Esophagus muscularis mucosa (tissue), 4 donors: Measurements from ENCODE around the gene SH3D21. TPM values are rescaled to one million over a fixed set of nuclear protein-coding genes. Genes with fewer than 3 reads are reported as not detected.

ENCODE experiments used
- DNase-seq: peaks from one replicate; pipeline ENCODE4 v3.0.0-alpha.2; 2017; ENCODE audit errors: extremely low spot score
- H3K27ac ChIP-seq, 4 donors: fragments of 200-600 bp; sonication (generic); replicated peaks in 1 of 4; 1 replicate in 3 of 4; 2 replicates in 1 of 4; pipeline ENCODE4 v1.5.1; 2016 to 2019; ENCODE audit warnings: mild to moderate bottlenecking in 1 of 4
- H3K27me3 ChIP-seq, 4 donors: fragments of 200-600 bp; sonication (generic); one replicate each; pipeline versions ENCODE4 v1.5.1 to v1.6.0; 2016 to 2019
- H3K36me3 ChIP-seq, 4 donors: fragments of 200-600 bp; sonication (generic); one replicate each; pipeline ENCODE4 v1.5.1; 2016 to 2019
- H3K4me1 ChIP-seq, 4 donors: fragments of 200-600 bp; sonication (generic); one replicate each; pipeline ENCODE4 v1.5.1; 2016 to 2019
- H3K4me3 ChIP-seq, 4 donors: fragments of 200-600 bp; sonication (generic); 1 replicate in 2 of 4; 2 replicates in 2 of 4; pipeline ENCODE4 v1.5.1; 2016 to 2019; ENCODE audit warnings: mild to moderate bottlenecking in 4 of 4, moderate library complexity in 1 of 4
- H3K9me3 ChIP-seq, 4 donors: fragments of 200-600 bp; sonication (generic); 1 replicate in 3 of 4; 2 replicates in 1 of 4; pipeline ENCODE4 v1.5.1; 2016 to 2019
- CTCF ChIP-seq, 3 experiments: fragments of 200-600 bp in 2 of 3; fragments of 450-650 bp in 1 of 3; sonication (generic) in 2 of 3; IDR thresholded peaks; one replicate each; pipeline ENCODE4 v1.5.1; 2017 to 2019; ENCODE audit warnings: antibody characterized with exemption in 3 of 3, mild to moderate bottlenecking in 2 of 3, moderate library complexity in 1 of 3
- EP300 ChIP-seq: sonication (generic); formaldehyde crosslinking; IDR thresholded peaks from one replicate; pipeline ENCODE4 v1.6.1; 2017; ENCODE audit warnings: antibody characterized with exemption
- POLR2A ChIP-seq: fragments of 450-650 bp; IDR thresholded peaks from one replicate; pipeline ENCODE4 v1.6.1; 2017; ENCODE audit warnings: antibody characterized with exemption, moderate library complexity, mild to moderate bottlenecking, low read depth
- POLR2AphosphoS5 ChIP-seq, 2 donors: sonication (generic); formaldehyde crosslinking; IDR thresholded peaks; one replicate each; pipeline ENCODE4 v1.6.1; 2017; ENCODE audit warnings: antibody characterized with exemption in 2 of 2
- WGBS: methylation state at CpG from one replicate; pipeline ENCODE4 v1.1.5; 2018; 5-methylcytosine and 5-hydroxymethylcytosine counted together
- intact Hi-C: fragments of 100-400 bp; cut with DNase I; formaldehyde crosslinking; loops from one replicate; pipeline ENCODE4 v1.15.1; 2023
- total RNA-seq, 4 donors: library from RNA; depleted of rRNA; stranded (reverse); fragments of >200 nt; gene quantifications; one replicate each; pipeline versions ENCODE4 v1.1.0 to v1.2.1, GENCODE V29; 2016

SH3D21 gene
- total RNA-seq = 1 to 10 TPM in 2 of 4 donors, under 1 TPM in 2; 0.26 to 2.0 (median 1.1) TPM

GRCh38 chr1:36306210-36306901 is at the start of gene SH3D21:
Gene SH3D21, plus strand, starts transcription at chr1:36306368. Its CDS starts 53 bp downstream, at chr1:36306421.
- no peaks in the 10 kb centered on the region for H3K27me3 ChIP-seq
- TF ChIP-seq CTCF (IDR thresholded peaks at IDR 0.05) (peak in 2 of 3 experiments; percentile 22 to 28), EP300 (no peak), POLR2A (no peak)
- DNase-seq = no peak
- 16% methylated on average over 9 of the region's 65 CpGs for WGBS
- intact Hi-C loops = no loop called here
- H3K4me1 ChIP-seq = peaks cover 14 to 28% (median 21%) of the 10 kb centered on the region in 4 donors
- no peaks in the 10 kb centered on the region for H3K9me3 ChIP-seq
- peak within 1 kb of the TSS; percentile 63 to 86 (median 69) for H3K4me3 ChIP-seq
- H3K36me3 ChIP-seq = peaks cover 28 to 35% (median 33%) of the 10 kb centered on the region in 4 donors
- peak within 1 kb of the TSS; percentile 65 to 85 (median 78) for H3K27ac ChIP-seq

GRCh38 chr1:36256558-36257374 is 49.4 kb upstream of the SH3D21 start:
- H3K27me3 ChIP-seq = no peaks in the 10 kb centered on the region
- H3K9me3 ChIP-seq = no peaks in the 10 kb centered on the region
- intact Hi-C loops = no loop called here
- TF ChIP-seq POLR2A (no peak), POLR2AphosphoS5 (IDR thresholded peaks at IDR 0.05) (no peak), CTCF (IDR thresholded peaks at IDR 0.05) (no peak), EP300 (no peak)
- H3K27ac ChIP-seq = no peak overlapping the region
- peaks cover 16 to 41% (median 24%) of the 10 kb centered on the region in 4 donors for H3K36me3 ChIP-seq
- 74% methylated on average over 15 of the region's 15 CpGs for WGBS
- no peak overlapping the region for H3K4me3 ChIP-seq
- H3K4me1 ChIP-seq = peaks cover 48 to 80% (median 74%) of the 10 kb centered on the region in 4 donors
- no peak for DNase-seq

GRCh38 chr1:36257375-36257767 is 48.8 kb upstream of the SH3D21 start:
- TF ChIP-seq CTCF (IDR thresholded peaks at IDR 0.05) = no peak
- TF ChIP-seq EP300 = no peak
- no peak for TF ChIP-seq POLR2A
- TF ChIP-seq POLR2AphosphoS5 (IDR thresholded peaks at IDR 0.05) = no peak
- Histone ChIP-seq H3K4me1 (peaks cover 42 to 80% (median 68%) of the 10 kb centered on the region in 4 donors), H3K27ac (no peak overlapping the region), H3K9me3 (no peaks in the 10 kb centered on the region), H3K4me3 (no peak overlapping the region), H3K27me3 (no peaks in the 10 kb centered on the region), H3K36me3 (peaks cover 16 to 41% (median 25%) of the 10 kb centered on the region in 4 donors)
- WGBS = 97% methylated on average over 2 of the region's 2 CpGs
- intact Hi-C loops = no loop called here
- DNase-seq = no peak

- WGBS = 81% methylated on average over 1 of the region's 1 CpG
- DNase-seq = no peak
- H3K27me3 ChIP-seq = no peaks in the 10 kb centered on the region
- no peak for TF ChIP-seq CTCF (IDR thresholded peaks at IDR 0.05)
- TF ChIP-seq POLR2AphosphoS5 (IDR thresholded peaks at IDR 0.05) = no peak
- TF ChIP-seq EP300 = no peak
- TF ChIP-seq POLR2A = no peak
- peaks cover 16 to 43% (median 25%) of the 10 kb centered on the region in 4 donors for H3K36me3 ChIP-seq
- H3K4me1 ChIP-seq = peaks cover 36 to 80% (median 60%) of the 10 kb centered on the region in 4 donors
- intact Hi-C loops = no loop called here
- no peaks in the 10 kb centered on the region for H3K9me3 ChIP-seq
- H3K4me3 ChIP-seq = no peak overlapping the region
- H3K27ac ChIP-seq = no peak overlapping the region
These were observed 47.2 kb upstream of the SH3D21 start for GRCh38 chr1:36258960-36259344.
